ENCODE measurements around the gene SLC25A21. TPM values are rescaled to one million over a fixed set of nuclear protein-coding genes. Genes with fewer than 3 reads are reported as not detected.

Gene SLC25A21
- total RNA-seq, 1 donor from 2014 or later, result 6.4 TPM

- H3K4me1 ChIP-seq, result no peaks in the 10 kb centered on the region
- H3K4me3 Mint-ChIP-seq, result no peak overlapping the region
- H3K36me3 ChIP-seq, result no peaks in the 10 kb centered on the region
- TF ChIP-seq CTCF (IDR thresholded peaks at IDR 0.05) (no peak), EZH2 (IDR thresholded peaks at IDR 0.05) (no peak), EZH2phosphoT487 (IDR thresholded peaks at IDR 0.05) (no peak)
- no peaks in the 10 kb centered on the region for H3K9me3 Mint-ChIP-seq
- H3K9me3 ChIP-seq (ENCODE audit: low read depth), result no peaks in the 10 kb centered on the region
- no peak overlapping the region for H3K4me2 ChIP-seq
- H3K27me3 Mint-ChIP-seq (ENCODE audit: insufficient read depth, low read depth), result peaks cover 2% of the 10 kb centered on the region
- H3K27me3 ChIP-seq, result no peaks in the 10 kb centered on the region
- no peaks in the 10 kb centered on the region for H3F3A ChIP-seq (ENCODE audit: low read depth)
- no peak overlapping the region for H3K9ac ChIP-seq
- H3K36me3 Mint-ChIP-seq, result no peaks in the 10 kb centered on the region
- no peak for DNase-seq (ENCODE audit: low spot score)
- H3K79me2 ChIP-seq (ENCODE audit: low read depth), result no peaks in the 10 kb centered on the region
- H3K4me3 ChIP-seq, result no peak overlapping the region
- H2AFZ ChIP-seq (replicated peaks), result no peak overlapping the region
- H3K4me1 Mint-ChIP-seq, result no peaks in the 10 kb centered on the region
- H4K20me1 ChIP-seq (ENCODE audit: low read depth), result no peaks in the 10 kb centered on the region
- H3K27ac ChIP-seq, result no peak overlapping the region
- no peak overlapping the region for H3K27ac Mint-ChIP-seq
Measured at GRCh38 chr14:37118673-37119366, 53.6 kb downstream of the SLC25A21 start.

- no peak overlapping the region for H3K4me2 ChIP-seq
- H3K4me1 ChIP-seq, result no peaks in the 10 kb centered on the region
- no peaks in the 10 kb centered on the region for H3F3A ChIP-seq (ENCODE audit: low read depth)
- no peaks in the 10 kb centered on the region for H3K9me3 ChIP-seq (ENCODE audit: low read depth)
- H3K27me3 Mint-ChIP-seq (ENCODE audit: insufficient read depth, low read depth), result peaks cover 2% of the 10 kb centered on the region
- no peak overlapping the region for H3K4me3 Mint-ChIP-seq
- TF ChIP-seq EZH2 (IDR thresholded peaks at IDR 0.05), result no peak
- TF ChIP-seq CTCF (IDR thresholded peaks at IDR 0.05), result no peak
- TF ChIP-seq EZH2phosphoT487 (IDR thresholded peaks at IDR 0.05), result no peak
- no peaks in the 10 kb centered on the region for H3K4me1 Mint-ChIP-seq
- no peak overlapping the region for H2AFZ ChIP-seq (replicated peaks)
- no peak overlapping the region for H3K9ac ChIP-seq
- no peaks in the 10 kb centered on the region for H3K9me3 Mint-ChIP-seq
- H3K36me3 ChIP-seq, result no peaks in the 10 kb centered on the region
- H3K36me3 Mint-ChIP-seq, result no peaks in the 10 kb centered on the region
- no peak overlapping the region for H3K4me3 ChIP-seq
- no peaks in the 10 kb centered on the region for H4K20me1 ChIP-seq (ENCODE audit: low read depth)
- no peaks in the 10 kb centered on the region for H3K27me3 ChIP-seq
- H3K27ac ChIP-seq, result no peak overlapping the region
- DNase-seq (ENCODE audit: low spot score), result no peak
- no peaks in the 10 kb centered on the region for H3K79me2 ChIP-seq (ENCODE audit: low read depth)
- H3K27ac Mint-ChIP-seq, result no peak overlapping the region
Measured at GRCh38 chr14:37116933-37117849, 55.2 kb downstream of the SLC25A21 start.

- no peak for TF ChIP-seq EZH2phosphoT487 (IDR thresholded peaks at IDR 0.05)
- no peak for TF ChIP-seq EZH2 (IDR thresholded peaks at IDR 0.05)
- TF ChIP-seq CTCF (IDR thresholded peaks at IDR 0.05), result no peak
- no peak for DNase-seq (ENCODE audit: low spot score)
- Histone ChIP-seq H3K27me3 (no peaks in the 10 kb centered on the region), H4K20me1 (ENCODE audit: low read depth) (no peaks in the 10 kb centered on the region), H3K4me1 (no peaks in the 10 kb centered on the region), H3K36me3 (no peaks in the 10 kb centered on the region), H3F3A (ENCODE audit: low read depth) (no peaks in the 10 kb centered on the region), H3K4me2 (no peak overlapping the region), H2AFZ (replicated peaks) (no peak overlapping the region), H3K9ac (no peak overlapping the region), H3K4me3 (no peak overlapping the region), H3K79me2 (ENCODE audit: low read depth) (no peaks in the 10 kb centered on the region), H3K9me3 (ENCODE audit: low read depth) (no peaks in the 10 kb centered on the region), H3K27ac (no peak overlapping the region)
- H3K27me3 Mint-ChIP-seq (ENCODE audit: insufficient read depth, low read depth), result peaks cover 2% of the 10 kb centered on the region
- H3K36me3 Mint-ChIP-seq, result no peaks in the 10 kb centered on the region
- H3K4me1 Mint-ChIP-seq, result no peaks in the 10 kb centered on the region
- H3K4me3 Mint-ChIP-seq, result no peak overlapping the region
- no peak overlapping the region for H3K27ac Mint-ChIP-seq
- H3K9me3 Mint-ChIP-seq, result no peaks in the 10 kb centered on the region
Measured at GRCh38 chr14:37115406-37115805, 57.0 kb downstream of the SLC25A21 start.
